ENCODE data around the gene ELAVL4. TPM values are rescaled to one million over a fixed set of nuclear protein-coding genes. Genes with fewer than 3 reads are reported as not detected.

The ELAVL4 gene
- total RNA-seq: not detected in 3 replicates

- Mint-ChIP-seq H3K4me1 (no peaks in the 10 kb centered on the region), H3K4me3 (no peak within 1 kb of the TSS), H3K36me3 (no peaks in the 10 kb centered on the region), H3K27ac (no peak within 1 kb of the TSS), H3K27me3 (ENCODE audit: low read depth) (no peaks in the 10 kb centered on the region), H3K9me3 (peaks cover 37% of the 10 kb centered on the region)
- no peak for DNase-seq (ENCODE audit: low spot score in 2 of 2, unreplicated experiment in 2 of 2)
- no peak for TF ChIP-seq CTCF (IDR thresholded peaks at IDR 0.05; ENCODE audit: unreplicated experiment)
Measured at GRCh38 chr1:50108497-50109059, at the start of gene ELAVL4. Gene ELAVL4, plus strand, starts transcription at chr1:50108920. Its CDS starts 270 bp downstream, at chr1:50109190.

DNA sequence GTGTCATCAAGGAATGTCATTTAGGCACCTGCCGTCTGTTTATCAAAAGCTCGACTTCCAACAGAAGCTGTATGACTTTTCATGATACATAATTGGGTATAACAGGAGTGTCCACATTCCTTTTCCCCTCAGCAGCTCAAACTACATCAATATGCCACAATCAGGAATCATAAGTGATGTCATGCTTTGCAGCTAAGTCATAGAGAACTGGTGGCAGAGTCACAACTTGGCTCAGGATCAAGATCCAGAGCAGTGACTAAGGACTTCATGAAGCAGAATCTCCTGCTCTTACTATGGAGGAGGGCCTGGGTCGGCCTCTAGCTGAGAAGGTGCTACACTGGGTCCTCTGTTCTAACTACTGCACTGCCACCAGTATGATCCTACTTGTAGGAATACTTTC lies 48.4 kb upstream of the ELAVL4 start:
- no peak for TF ChIP-seq CTCF (IDR thresholded peaks at IDR 0.05; ENCODE audit: unreplicated experiment)
- no peak overlapping the region for H3K27ac Mint-ChIP-seq
- H3K4me1 Mint-ChIP-seq: no peaks in the 10 kb centered on the region
- H3K36me3 Mint-ChIP-seq: no peaks in the 10 kb centered on the region
- H3K27me3 Mint-ChIP-seq (ENCODE audit: low read depth): no peaks in the 10 kb centered on the region
- peaks cover 76% of the 10 kb centered on the region for H3K9me3 Mint-ChIP-seq
- no peak for DNase-seq (ENCODE audit: low spot score in 2 of 2, unreplicated experiment in 2 of 2)
- no peak overlapping the region for H3K4me3 Mint-ChIP-seq

- Mint-ChIP-seq H3K27ac (no peak overlapping the region), H3K4me1 (no peaks in the 10 kb centered on the region), H3K27me3 (ENCODE audit: low read depth) (no peaks in the 10 kb centered on the region), H3K9me3 (peaks cover 72% of the 10 kb centered on the region), H3K4me3 (no peak overlapping the region), H3K36me3 (no peaks in the 10 kb centered on the region)
- no peak for TF ChIP-seq CTCF (IDR thresholded peaks at IDR 0.05; ENCODE audit: unreplicated experiment)
- no peak for DNase-seq (ENCODE audit: low spot score in 2 of 2, unreplicated experiment in 2 of 2)
Measured at GRCh38 chr1:50066806-50067205, 41.9 kb upstream of the ELAVL4 start.

GRCh38 chr1:50074931-50075330 lies 33.8 kb upstream of the ELAVL4 start:
- H3K9me3 Mint-ChIP-seq: peaks cover 83% of the 10 kb centered on the region
- no peak for DNase-seq (ENCODE audit: low spot score in 2 of 2, unreplicated experiment in 2 of 2)
- no peaks in the 10 kb centered on the region for H3K27me3 Mint-ChIP-seq (ENCODE audit: low read depth)
- no peak overlapping the region for H3K4me3 Mint-ChIP-seq
- no peak for TF ChIP-seq CTCF (IDR thresholded peaks at IDR 0.05; ENCODE audit: unreplicated experiment)
- H3K27ac Mint-ChIP-seq: no peak overlapping the region
- no peaks in the 10 kb centered on the region for H3K4me1 Mint-ChIP-seq
- no peaks in the 10 kb centered on the region for H3K36me3 Mint-ChIP-seq

GRCh38 chr1:50077273-50077672 lies 31.4 kb upstream of the ELAVL4 start:
- H3K27ac Mint-ChIP-seq: no peak overlapping the region
- no peak for DNase-seq (ENCODE audit: low spot score in 2 of 2, unreplicated experiment in 2 of 2)
- no peaks in the 10 kb centered on the region for H3K27me3 Mint-ChIP-seq (ENCODE audit: low read depth)
- no peaks in the 10 kb centered on the region for H3K4me1 Mint-ChIP-seq
- H3K9me3 Mint-ChIP-seq: peaks cover 77% of the 10 kb centered on the region
- no peaks in the 10 kb centered on the region for H3K36me3 Mint-ChIP-seq
- no peak for TF ChIP-seq CTCF (IDR thresholded peaks at IDR 0.05; ENCODE audit: unreplicated experiment)
- H3K4me3 Mint-ChIP-seq: no peak overlapping the region
